Measurements from ENCODE around the gene CDH13.

GRCh38 chr16:83733301-83733700 lies 1106.5 kb downstream of the CDH13 start:
- no peak for TF ChIP-seq CTCF (IDR thresholded peaks at IDR 0.05)
- TF ChIP-seq POLR2A (IDR thresholded peaks at IDR 0.05): no peak

Data from thyroid gland (tissue), 4 donors.